ENCODE measurements around the gene FATE1. TPM values are rescaled to one million over a fixed set of nuclear protein-coding genes. Genes with fewer than 3 reads are reported as not detected.

The FATE1 gene
- total and polyA plus RNA-seq, 2 of the 13 experiments (the other 11 are each of a cell fraction or from before 2014, with no cell fraction given) = not detected

DNA sequence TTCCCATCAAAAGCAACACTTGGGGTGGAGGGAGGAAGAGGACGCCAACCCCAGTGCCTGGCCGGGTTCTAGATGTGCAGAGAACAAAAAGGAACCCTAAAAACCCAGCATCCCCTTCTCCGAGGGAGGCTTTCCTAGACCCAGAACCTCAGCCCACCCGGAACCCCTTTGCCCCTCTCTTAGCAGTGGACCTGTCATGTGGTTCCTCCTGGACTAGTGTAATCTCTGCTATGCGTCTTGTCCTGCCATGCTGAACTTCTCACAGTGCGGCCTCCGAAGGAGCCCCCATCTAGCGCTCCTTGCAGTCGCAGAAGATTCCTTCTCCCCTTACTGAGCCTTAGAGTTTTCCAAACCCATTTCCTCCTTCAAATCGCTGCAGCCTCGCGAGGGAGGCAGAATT lies 21.7 kb upstream of the FATE1 start (continued):
- no peak for TF ChIP-seq ATF4 (CRISPR knock-in tag; IDR thresholded peaks at IDR 0.05)
- TF ChIP-seq, protein P1, sequence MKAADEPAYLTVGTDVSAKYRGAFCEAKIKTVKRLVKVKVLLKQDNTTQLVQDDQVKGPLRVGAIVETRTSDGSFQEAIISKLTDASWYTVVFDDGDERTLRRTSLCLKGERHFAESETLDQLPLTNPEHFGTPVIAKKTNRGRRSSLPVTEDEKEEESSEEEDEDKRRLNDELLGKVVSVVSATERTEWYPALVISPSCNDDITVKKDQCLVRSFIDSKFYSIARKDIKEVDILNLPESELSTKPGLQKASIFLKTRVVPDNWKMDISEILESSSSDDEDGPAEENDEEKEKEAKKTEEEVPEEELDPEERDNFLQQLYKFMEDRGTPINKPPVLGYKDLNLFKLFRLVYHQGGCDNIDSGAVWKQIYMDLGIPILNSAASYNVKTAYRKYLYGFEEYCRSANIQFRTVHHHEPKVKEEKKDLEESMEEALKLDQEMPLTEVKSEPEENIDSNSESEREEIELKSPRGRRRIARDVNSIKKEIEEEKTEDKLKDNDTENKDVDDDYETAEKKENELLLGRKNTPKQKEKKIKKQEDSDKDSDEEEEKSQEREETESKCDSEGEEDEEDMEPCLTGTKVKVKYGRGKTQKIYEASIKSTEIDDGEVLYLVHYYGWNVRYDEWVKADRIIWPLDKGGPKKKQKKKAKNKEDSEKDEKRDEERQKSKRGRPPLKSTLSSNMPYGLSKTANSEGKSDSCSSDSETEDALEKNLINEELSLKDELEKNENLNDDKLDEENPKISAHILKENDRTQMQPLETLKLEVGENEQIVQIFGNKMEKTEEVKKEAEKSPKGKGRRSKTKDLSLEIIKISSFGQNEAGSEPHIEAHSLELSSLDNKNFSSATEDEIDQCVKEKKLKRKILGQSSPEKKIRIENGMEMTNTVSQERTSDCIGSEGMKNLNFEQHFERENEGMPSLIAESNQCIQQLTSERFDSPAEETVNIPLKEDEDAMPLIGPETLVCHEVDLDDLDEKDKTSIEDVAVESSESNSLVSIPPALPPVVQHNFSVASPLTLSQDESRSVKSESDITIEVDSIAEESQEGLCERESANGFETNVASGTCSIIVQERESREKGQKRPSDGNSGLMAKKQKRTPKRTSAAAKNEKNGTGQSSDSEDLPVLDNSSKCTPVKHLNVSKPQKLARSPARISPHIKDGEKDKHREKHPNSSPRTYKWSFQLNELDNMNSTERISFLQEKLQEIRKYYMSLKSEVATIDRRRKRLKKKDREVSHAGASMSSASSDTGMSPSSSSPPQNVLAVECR (CRISPR knock-in tag; IDR thresholded peaks at IDR 0.05; ENCODE audit: borderline replicate concordance) = no peak
- TF ChIP-seq, protein P2, sequence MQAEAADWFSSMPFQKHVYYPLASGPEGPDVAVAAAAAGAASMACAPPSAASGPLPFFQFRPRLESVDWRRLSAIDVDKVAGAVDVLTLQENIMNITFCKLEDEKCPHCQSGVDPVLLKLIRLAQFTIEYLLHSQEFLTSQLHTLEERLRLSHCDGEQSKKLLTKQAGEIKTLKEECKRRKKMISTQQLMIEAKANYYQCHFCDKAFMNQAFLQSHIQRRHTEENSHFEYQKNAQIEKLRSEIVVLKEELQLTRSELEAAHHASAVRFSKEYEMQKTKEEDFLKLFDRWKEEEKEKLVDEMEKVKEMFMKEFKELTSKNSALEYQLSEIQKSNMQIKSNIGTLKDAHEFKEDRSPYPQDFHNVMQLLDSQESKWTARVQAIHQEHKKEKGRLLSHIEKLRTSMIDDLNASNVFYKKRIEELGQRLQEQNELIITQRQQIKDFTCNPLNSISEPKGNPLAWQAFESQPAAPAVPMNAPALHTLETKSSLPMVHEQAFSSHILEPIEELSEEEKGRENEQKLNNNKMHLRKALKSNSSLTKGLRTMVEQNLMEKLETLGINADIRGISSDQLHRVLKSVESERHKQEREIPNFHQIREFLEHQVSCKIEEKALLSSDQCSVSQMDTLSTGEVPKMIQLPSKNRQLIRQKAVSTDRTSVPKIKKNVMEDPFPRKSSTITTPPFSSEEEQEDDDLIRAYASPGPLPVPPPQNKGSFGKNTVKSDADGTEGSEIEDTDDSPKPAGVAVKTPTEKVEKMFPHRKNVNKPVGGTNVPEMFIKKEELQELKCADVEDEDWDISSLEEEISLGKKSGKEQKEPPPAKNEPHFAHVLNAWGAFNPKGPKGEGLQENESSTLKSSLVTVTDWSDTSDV (CRISPR knock-in tag; IDR thresholded peaks at IDR 0.05) = no peak
- TF ChIP-seq ZFAT (CRISPR knock-in tag; conservative IDR thresholded peaks at IDR 0.05) = no peak
- TF ChIP-seq CEBPZ (IDR thresholded peaks at IDR 0.05; ENCODE audit: low read length) = no peak
- TF ChIP-seq ONECUT2 (CRISPR knock-in tag; IDR thresholded peaks at IDR 0.05) = no peak
